MM.1S (cell line): ENCODE results near the gene DMAC2.

Experiments used
- EZH2 ChIP-seq: fragments of 300-600 bp; sonication (generic); optimal IDR thresholded peaks from 2 replicates; pipeline ENCODE3; 2017; ENCODE audit warnings: low read depth, mild to moderate bottlenecking, antibody characterized with exemption, low read length, mixed read lengths
- EZH2phosphoT487 ChIP-seq: fragments of 300-600 bp; sonication (generic); IDR thresholded peaks from 2 replicates; pipeline ENCODE4 v1.6.1; 2018; ENCODE audit warnings: antibody characterized with exemption, low read length
- TF ChIP-seq, protein P1 (sequence below): fragments of 300-600 bp; sonication (generic); IDR thresholded peaks from 2 replicates; pipeline ENCODE4 v1.5.1; 2016; ENCODE audit warnings: antibody characterized with exemption, low read length, mixed read lengths

DNA sequence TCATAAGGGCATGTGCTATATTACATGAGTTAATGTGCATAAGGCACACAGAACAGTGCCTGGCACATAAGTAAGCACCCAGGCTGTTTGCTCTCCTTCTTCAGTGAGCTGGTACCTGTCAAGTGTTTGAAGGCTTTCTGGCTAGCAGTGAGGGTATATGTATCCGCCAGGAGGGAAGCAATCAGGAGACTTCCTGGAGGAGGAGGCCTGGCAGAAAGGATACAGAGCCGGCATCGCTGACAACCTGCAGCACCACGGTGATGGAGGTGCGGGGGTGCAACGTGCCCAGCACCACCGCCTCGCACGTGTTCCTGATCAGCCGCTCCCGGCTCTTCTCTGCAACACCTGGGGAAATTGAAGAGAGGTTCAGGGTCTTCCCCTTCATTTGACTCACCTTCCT is 48.1 kb downstream of the DMAC2 start:
- TF ChIP-seq, protein P1, sequence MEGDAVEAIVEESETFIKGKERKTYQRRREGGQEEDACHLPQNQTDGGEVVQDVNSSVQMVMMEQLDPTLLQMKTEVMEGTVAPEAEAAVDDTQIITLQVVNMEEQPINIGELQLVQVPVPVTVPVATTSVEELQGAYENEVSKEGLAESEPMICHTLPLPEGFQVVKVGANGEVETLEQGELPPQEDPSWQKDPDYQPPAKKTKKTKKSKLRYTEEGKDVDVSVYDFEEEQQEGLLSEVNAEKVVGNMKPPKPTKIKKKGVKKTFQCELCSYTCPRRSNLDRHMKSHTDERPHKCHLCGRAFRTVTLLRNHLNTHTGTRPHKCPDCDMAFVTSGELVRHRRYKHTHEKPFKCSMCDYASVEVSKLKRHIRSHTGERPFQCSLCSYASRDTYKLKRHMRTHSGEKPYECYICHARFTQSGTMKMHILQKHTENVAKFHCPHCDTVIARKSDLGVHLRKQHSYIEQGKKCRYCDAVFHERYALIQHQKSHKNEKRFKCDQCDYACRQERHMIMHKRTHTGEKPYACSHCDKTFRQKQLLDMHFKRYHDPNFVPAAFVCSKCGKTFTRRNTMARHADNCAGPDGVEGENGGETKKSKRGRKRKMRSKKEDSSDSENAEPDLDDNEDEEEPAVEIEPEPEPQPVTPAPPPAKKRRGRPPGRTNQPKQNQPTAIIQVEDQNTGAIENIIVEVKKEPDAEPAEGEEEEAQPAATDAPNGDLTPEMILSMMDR, result no peak
- TF ChIP-seq EZH2, result no peak
- TF ChIP-seq EZH2phosphoT487, result no peak
